ENCODE data around the gene CREBBP.

Gene CREBBP

DNA sequence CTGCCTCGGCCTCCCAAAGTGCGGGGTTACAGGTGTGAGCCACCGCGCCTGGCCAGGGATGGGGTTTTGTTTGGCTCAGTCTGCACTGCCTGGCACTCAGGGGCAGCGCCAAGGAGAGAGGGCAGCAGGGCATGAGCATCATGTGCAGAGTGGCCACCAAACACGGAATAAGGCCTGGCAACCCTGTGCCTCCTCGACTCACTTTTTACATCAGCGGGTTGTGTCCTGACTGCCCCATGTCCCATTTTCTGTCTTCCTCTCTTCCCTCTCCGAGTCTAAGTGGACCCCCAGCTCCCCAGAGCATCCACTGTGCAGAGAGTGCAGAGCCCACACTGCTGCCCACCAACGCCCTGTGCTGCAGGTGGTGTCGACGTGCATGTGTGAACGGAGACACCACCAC, 145.0 kb downstream of the CREBBP start:
- TF ChIP-seq, protein P1, sequence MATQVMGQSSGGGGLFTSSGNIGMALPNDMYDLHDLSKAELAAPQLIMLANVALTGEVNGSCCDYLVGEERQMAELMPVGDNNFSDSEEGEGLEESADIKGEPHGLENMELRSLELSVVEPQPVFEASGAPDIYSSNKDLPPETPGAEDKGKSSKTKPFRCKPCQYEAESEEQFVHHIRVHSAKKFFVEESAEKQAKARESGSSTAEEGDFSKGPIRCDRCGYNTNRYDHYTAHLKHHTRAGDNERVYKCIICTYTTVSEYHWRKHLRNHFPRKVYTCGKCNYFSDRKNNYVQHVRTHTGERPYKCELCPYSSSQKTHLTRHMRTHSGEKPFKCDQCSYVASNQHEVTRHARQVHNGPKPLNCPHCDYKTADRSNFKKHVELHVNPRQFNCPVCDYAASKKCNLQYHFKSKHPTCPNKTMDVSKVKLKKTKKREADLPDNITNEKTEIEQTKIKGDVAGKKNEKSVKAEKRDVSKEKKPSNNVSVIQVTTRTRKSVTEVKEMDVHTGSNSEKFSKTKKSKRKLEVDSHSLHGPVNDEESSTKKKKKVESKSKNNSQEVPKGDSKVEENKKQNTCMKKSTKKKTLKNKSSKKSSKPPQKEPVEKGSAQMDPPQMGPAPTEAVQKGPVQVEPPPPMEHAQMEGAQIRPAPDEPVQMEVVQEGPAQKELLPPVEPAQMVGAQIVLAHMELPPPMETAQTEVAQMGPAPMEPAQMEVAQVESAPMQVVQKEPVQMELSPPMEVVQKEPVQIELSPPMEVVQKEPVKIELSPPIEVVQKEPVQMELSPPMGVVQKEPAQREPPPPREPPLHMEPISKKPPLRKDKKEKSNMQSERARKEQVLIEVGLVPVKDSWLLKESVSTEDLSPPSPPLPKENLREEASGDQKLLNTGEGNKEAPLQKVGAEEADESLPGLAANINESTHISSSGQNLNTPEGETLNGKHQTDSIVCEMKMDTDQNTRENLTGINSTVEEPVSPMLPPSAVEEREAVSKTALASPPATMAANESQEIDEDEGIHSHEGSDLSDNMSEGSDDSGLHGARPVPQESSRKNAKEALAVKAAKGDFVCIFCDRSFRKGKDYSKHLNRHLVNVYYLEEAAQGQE (IDR thresholded peaks at IDR 0.05; ENCODE audit: insufficient read depth in 1 of 2, low read depth in 2 of 2, low read length in 2 of 2): no peak
- TF ChIP-seq SIN3A (IDR thresholded peaks at IDR 0.05; ENCODE audit: borderline replicate concordance, insufficient read depth, low read length): no peak
- no peak for TF ChIP-seq FOXP2 (optimal IDR thresholded peaks at IDR 0.05; ENCODE audit: borderline replicate concordance, extremely low read depth, extremely low read length, insufficient read depth)
- TF ChIP-seq TAF1 (IDR thresholded peaks at IDR 0.05; ENCODE audit: borderline replicate concordance, insufficient read depth, low read length): no peak
- TF ChIP-seq POLR2AphosphoS5 (IDR thresholded peaks at IDR 0.05; ENCODE audit: low read depth, low read length): no peak

DNA sequence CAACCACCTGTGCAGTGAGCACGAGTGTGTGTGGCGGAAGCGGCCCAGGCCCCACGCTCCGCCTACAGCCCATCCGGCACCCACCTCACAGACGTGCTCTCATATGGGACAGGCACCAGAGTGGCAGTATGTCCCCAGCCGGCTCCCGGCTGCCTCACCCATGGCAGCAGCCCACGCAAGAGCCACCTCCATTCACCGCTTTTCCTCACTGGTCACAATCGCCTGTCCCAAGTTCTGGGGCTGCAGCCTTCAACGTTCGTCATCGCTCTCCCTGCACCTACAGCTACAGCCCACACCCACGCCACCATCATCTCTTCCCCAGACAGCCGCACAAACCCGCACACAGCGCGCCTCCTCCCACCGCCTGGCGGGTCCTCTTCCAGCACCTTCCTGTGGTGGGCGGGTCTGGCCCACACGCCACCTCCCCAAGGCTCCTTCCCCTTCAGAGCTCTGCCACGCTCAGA, 145.7 kb downstream of the CREBBP start:
- TF ChIP-seq POLR2AphosphoS5 (IDR thresholded peaks at IDR 0.05; ENCODE audit: low read depth, low read length) (no peak), FOXP2 (optimal IDR thresholded peaks at IDR 0.05; ENCODE audit: borderline replicate concordance, extremely low read depth, extremely low read length, insufficient read depth) (no peak)

DNA sequence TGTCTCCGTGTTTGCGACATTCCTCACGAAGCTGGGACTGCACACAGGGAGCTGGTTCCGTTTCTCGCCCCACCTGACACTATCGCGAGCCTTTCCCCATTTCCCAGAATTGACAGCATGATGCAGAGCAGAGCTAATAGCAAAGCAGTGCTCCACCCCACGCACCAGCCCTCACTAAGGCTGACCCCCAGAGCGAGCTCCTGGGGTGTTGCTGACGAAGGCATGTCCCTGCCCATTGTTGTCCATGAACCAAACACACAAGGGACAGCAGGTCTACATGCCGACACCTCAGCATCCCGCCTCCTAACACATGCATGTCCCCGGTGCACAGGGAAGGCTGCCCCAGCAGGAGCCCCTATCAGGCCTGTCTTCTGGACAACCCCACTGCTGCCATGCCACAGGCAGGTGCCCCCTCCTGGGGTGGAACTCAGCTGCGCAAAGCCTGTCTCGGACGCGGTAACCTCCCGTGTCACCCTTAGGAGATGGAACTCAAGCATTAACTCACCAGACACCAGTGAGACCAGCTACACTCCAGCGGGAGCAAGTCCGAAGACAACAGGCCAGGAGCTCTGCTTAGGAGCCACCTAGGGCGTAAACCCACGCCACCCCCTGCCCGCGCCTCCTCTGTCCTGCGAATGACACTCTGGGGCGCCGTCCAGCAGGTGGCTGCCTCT, 146.3 kb downstream of the CREBBP start:
- TF ChIP-seq, protein P1 (IDR thresholded peaks at IDR 0.05; ENCODE audit: insufficient read depth in 1 of 2, low read depth in 2 of 2, low read length in 2 of 2): no peak
- TF ChIP-seq FOXP2 (optimal IDR thresholded peaks at IDR 0.05; ENCODE audit: borderline replicate concordance, extremely low read depth, extremely low read length, insufficient read depth) (no peak), TAF1 (IDR thresholded peaks at IDR 0.05; ENCODE audit: borderline replicate concordance, insufficient read depth, low read length) (no peak), SIN3A (IDR thresholded peaks at IDR 0.05; ENCODE audit: borderline replicate concordance, insufficient read depth, low read length) (no peak), POLR2AphosphoS5 (IDR thresholded peaks at IDR 0.05; ENCODE audit: low read depth, low read length) (no peak)

DNA sequence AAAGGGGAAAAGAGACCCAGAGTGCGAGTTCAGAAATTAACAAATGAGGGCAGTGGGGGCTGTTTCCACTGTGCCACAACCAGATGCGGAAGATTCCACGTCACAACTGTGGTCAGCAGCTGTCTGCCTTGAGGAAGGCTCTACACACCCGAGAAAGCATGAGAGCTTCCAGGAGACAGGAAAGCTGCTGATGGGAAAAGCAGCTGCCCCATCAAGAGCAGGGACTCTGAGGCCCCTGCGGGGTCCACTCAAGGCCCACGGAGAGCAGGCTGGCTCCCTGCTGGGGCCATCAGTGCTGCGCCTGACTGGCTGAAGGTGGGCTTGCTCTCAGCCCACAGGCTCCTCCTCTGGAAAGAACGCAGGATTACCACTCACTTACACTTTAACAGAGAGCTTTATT, 148.3 kb downstream of the CREBBP start:
- TF ChIP-seq SIN3A (IDR thresholded peaks at IDR 0.05; ENCODE audit: borderline replicate concordance, insufficient read depth, low read length): no peak
- no peak for TF ChIP-seq POLR2AphosphoS5 (IDR thresholded peaks at IDR 0.05; ENCODE audit: low read depth, low read length)
- TF ChIP-seq, protein P1 (IDR thresholded peaks at IDR 0.05; ENCODE audit: insufficient read depth in 1 of 2, low read depth in 2 of 2, low read length in 2 of 2): no peak
- no peak for TF ChIP-seq TAF1 (IDR thresholded peaks at IDR 0.05; ENCODE audit: borderline replicate concordance, insufficient read depth, low read length)
- TF ChIP-seq FOXP2 (optimal IDR thresholded peaks at IDR 0.05; ENCODE audit: borderline replicate concordance, extremely low read depth, extremely low read length, insufficient read depth): no peak

DNA sequence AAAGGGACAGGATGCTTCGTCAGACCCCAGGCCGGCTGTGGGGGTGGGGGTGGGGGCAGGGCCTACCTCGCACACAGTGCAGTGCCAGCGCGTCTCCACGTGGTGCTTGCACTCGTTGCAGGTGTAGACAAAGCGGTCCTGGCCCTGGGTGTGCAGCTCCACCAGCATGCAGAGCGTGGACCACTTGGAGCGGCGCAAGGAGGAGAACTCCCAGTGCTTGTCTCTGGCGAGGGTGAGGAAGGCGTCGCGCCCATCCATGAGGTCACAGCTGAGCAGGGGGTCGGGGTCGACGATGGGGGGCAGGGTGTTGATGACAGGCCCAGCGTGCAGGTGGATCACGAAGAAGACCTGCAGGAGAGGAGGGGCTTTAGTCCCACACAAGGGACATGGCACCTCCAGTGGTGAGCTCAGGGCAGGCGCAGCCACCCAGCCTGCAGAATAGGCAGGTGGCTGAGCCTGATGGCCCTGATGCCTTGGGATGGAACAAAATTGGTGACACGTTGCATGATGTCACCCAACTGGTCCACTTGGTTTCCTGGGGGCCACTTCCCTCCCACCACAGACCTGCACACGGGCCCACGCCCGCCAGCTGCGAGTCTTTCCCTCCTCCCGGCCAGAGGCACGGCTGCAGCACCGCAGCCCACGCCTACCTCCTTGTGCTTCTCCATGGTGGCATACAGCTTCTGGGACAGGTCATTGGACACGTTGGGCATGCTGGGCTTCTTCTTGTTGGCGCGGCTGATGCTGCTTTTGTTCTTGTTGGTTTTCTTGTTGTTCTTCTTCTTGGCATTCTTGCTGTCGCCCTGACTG, 149.2 kb downstream of the CREBBP start:
- TF ChIP-seq TAF1 (IDR thresholded peaks at IDR 0.05; ENCODE audit: borderline replicate concordance, insufficient read depth, low read length) (no peak), FOXP2 (optimal IDR thresholded peaks at IDR 0.05; ENCODE audit: borderline replicate concordance, extremely low read depth, extremely low read length, insufficient read depth) (no peak), POLR2AphosphoS5 (IDR thresholded peaks at IDR 0.05; ENCODE audit: low read depth, low read length) (no peak)
- TF ChIP-seq, protein P1 (IDR thresholded peaks at IDR 0.05; ENCODE audit: insufficient read depth in 1 of 2, low read depth in 2 of 2, low read length in 2 of 2): no peak
